Gastroesophageal sphincter (tissue), 4 donors: ENCODE results near the gene GRIK2. TPM values are rescaled to one million over a fixed set of nuclear protein-coding genes. Genes with fewer than 3 reads are reported as not detected.

Experiments used
- ATAC-seq: fragments of 150-250 bp; one replicate; pipeline ENCODE4 v1.9.1; 2016; ENCODE audit warnings: mild to moderate bottlenecking, moderate library complexity
- H3K27ac ChIP-seq, 4 donors: fragments of 200-600 bp; sonication (generic) in 3 of 4; 1 replicate in 3 of 4; 2 replicates in 1 of 4; pipeline ENCODE4 v1.5.1; 2016 to 2019
- H3K27me3 ChIP-seq: fragments of 200-600 bp; sonication (generic); one replicate; pipeline ENCODE4 v1.5.1; 2019
- H3K36me3 ChIP-seq, 2 donors: fragments of 200-600 bp; sonication (generic); one replicate each; pipeline ENCODE4 v1.5.1; 2019; ENCODE audit warnings: control low read depth in 1 of 2
- H3K4me1 ChIP-seq, 3 donors: fragments of 200-600 bp; sonication (generic); 1 replicate in 2 of 3; 2 replicates in 1 of 3; pipeline ENCODE4 v1.5.1; 2016 to 2019; ENCODE audit warnings: control low read depth in 2 of 3
- H3K4me3 ChIP-seq, 2 donors: fragments of 200-600 bp; sonication (generic); one replicate each; pipeline ENCODE4 v1.5.1; 2019; ENCODE audit warnings: mild to moderate bottlenecking in 1 of 2, moderate library complexity in 1 of 2
- H3K9me3 ChIP-seq, 3 donors: fragments of 200-600 bp; sonication (generic); one replicate each; pipeline ENCODE4 v1.5.1; 2017 to 2019; ENCODE audit warnings: control low read depth in 2 of 3
- CTCF ChIP-seq, 4 experiments: fragments of 200-600 bp in 2 of 4; fragments of 450-650 bp in 2 of 4; sonication (generic) in 1 of 4; IDR thresholded peaks; one replicate each; pipeline ENCODE4 v1.5.1; 2017 to 2019; ENCODE audit warnings: antibody characterized with exemption in 4 of 4, mild to moderate bottlenecking in 2 of 4, moderate library complexity in 2 of 4
- EP300 ChIP-seq: sonication (generic); formaldehyde crosslinking; IDR thresholded peaks from one replicate; pipeline ENCODE4 v1.6.1; 2017; ENCODE audit warnings: antibody characterized with exemption, mild to moderate bottlenecking
- POLR2A ChIP-seq, 2 donors: fragments of 450-650 bp; IDR thresholded peaks; one replicate each; pipeline ENCODE4 v1.6.1; 2017; ENCODE audit warnings: antibody characterized with exemption in 2 of 2, mild to moderate bottlenecking in 2 of 2, moderate library complexity in 1 of 2
- POLR2AphosphoS5 ChIP-seq: sonication (generic); formaldehyde crosslinking; IDR thresholded peaks from one replicate; pipeline ENCODE4 v1.6.1; 2017; ENCODE audit warnings: antibody characterized with exemption
- WGBS, 2 donors: methylation state at CpG; one replicate each; pipeline ENCODE4 v1.1.5; 2018; ENCODE audit warnings: low coverage in 1 of 2; 5-methylcytosine and 5-hydroxymethylcytosine counted together
- total RNA-seq, 4 donors: library from RNA; depleted of rRNA; stranded (reverse); fragments of >200 nt; gene quantifications; one replicate each; pipeline ENCODE4 v1.1.0, GENCODE V29; 2016

Gene GRIK2
- total RNA-seq, 4 donors from 2014 or later = 0.82 to 2.2 (median 1.0) TPM

GRCh38 chr6:101543796-101544195 is 150.3 kb downstream of the GRIK2 start:
- no peak overlapping the region for H3K27ac ChIP-seq
- no peaks in the 10 kb centered on the region for H3K27me3 ChIP-seq
- ATAC-seq = no peak
- 67 to 73% methylated on average over 1 of the region's 1 CpG for WGBS, 2 donors
- H3K9me3 ChIP-seq = no peaks in the 10 kb centered on the region
- no peaks in the 10 kb centered on the region for H3K4me1 ChIP-seq
- no peaks in the 10 kb centered on the region for H3K36me3 ChIP-seq
- TF ChIP-seq POLR2A (IDR thresholded peaks at IDR 0.05) = no peak
- TF ChIP-seq EP300 = no peak
- no peak for TF ChIP-seq POLR2AphosphoS5
- no peak for TF ChIP-seq CTCF (IDR thresholded peaks at IDR 0.05)
- H3K4me3 ChIP-seq = no peak overlapping the region

GRCh38 chr6:101544286-101544685 is 150.8 kb downstream of the GRIK2 start:
- WGBS, 2 donors = 82 to 94% methylated on average over 5 of the region's 5 CpGs
- H3K36me3 ChIP-seq = no peaks in the 10 kb centered on the region
- no peak for TF ChIP-seq POLR2A (IDR thresholded peaks at IDR 0.05)
- no peak for TF ChIP-seq EP300
- TF ChIP-seq CTCF (IDR thresholded peaks at IDR 0.05) = no peak
- TF ChIP-seq POLR2AphosphoS5 = no peak

GRCh38 chr6:101545191-101545590 is 151.7 kb downstream of the GRIK2 start:
- TF ChIP-seq POLR2A (IDR thresholded peaks at IDR 0.05) (no peak), CTCF (IDR thresholded peaks at IDR 0.05) (no peak), POLR2AphosphoS5 (no peak), EP300 (no peak)
- no peak overlapping the region for H3K27ac ChIP-seq
- WGBS, 2 donors = 64 to 86% methylated on average over 2 to 3 of the region's 3 CpGs
- H3K4me1 ChIP-seq = no peaks in the 10 kb centered on the region
- H3K27me3 ChIP-seq = no peaks in the 10 kb centered on the region
- no peaks in the 10 kb centered on the region for H3K36me3 ChIP-seq
- H3K4me3 ChIP-seq = no peak overlapping the region
- no peak for ATAC-seq
- H3K9me3 ChIP-seq = no peaks in the 10 kb centered on the region

More at GRCh38 chr6:101544286-101544685, 150.8 kb downstream of the GRIK2 start:
- no peaks in the 10 kb centered on the region for H3K9me3 ChIP-seq
- no peaks in the 10 kb centered on the region for H3K27me3 ChIP-seq
- no peak overlapping the region for H3K27ac ChIP-seq
- no peak overlapping the region for H3K4me3 ChIP-seq
- ATAC-seq = no peak
- H3K4me1 ChIP-seq = no peaks in the 10 kb centered on the region

GRCh38 chr6:101550451-101550850 is 156.9 kb downstream of the GRIK2 start:
- ATAC-seq = no peak
- no peaks in the 10 kb centered on the region for H3K27me3 ChIP-seq
- no peaks in the 10 kb centered on the region for H3K36me3 ChIP-seq
- no peaks in the 10 kb centered on the region for H3K9me3 ChIP-seq
- 88 to 89% methylated on average over 4 of the region's 4 CpGs for WGBS, 2 donors
- no peak overlapping the region for H3K27ac ChIP-seq
- no peaks in the 10 kb centered on the region for H3K4me1 ChIP-seq
- TF ChIP-seq POLR2AphosphoS5 (no peak), EP300 (no peak), POLR2A (IDR thresholded peaks at IDR 0.05) (no peak), CTCF (IDR thresholded peaks at IDR 0.05) (no peak)
- no peak overlapping the region for H3K4me3 ChIP-seq

- no peak for ATAC-seq
- WGBS, 2 donors = 64 to 100% methylated on average over 1 of the region's 1 CpG
- no peaks in the 10 kb centered on the region for H3K4me1 ChIP-seq
- no peaks in the 10 kb centered on the region for H3K9me3 ChIP-seq
- no peak for TF ChIP-seq EP300
- no peak for TF ChIP-seq POLR2A (IDR thresholded peaks at IDR 0.05)
- TF ChIP-seq POLR2AphosphoS5 = no peak
- TF ChIP-seq CTCF (IDR thresholded peaks at IDR 0.05) = no peak
- no peaks in the 10 kb centered on the region for H3K36me3 ChIP-seq
- H3K4me3 ChIP-seq = no peak overlapping the region
- H3K27me3 ChIP-seq = no peaks in the 10 kb centered on the region
- H3K27ac ChIP-seq = no peak overlapping the region
These were observed 160.7 kb downstream of the GRIK2 start for GRCh38 chr6:101554231-101554630.
